ENCODE measurements around the gene ROBO1.
"Not testable (repeated sequence)": the region's sequence is repeated elsewhere in the genome, so short reads cannot be mapped to it uniquely, and the experiment has no call there.

ROBO1 gene

DNA sequence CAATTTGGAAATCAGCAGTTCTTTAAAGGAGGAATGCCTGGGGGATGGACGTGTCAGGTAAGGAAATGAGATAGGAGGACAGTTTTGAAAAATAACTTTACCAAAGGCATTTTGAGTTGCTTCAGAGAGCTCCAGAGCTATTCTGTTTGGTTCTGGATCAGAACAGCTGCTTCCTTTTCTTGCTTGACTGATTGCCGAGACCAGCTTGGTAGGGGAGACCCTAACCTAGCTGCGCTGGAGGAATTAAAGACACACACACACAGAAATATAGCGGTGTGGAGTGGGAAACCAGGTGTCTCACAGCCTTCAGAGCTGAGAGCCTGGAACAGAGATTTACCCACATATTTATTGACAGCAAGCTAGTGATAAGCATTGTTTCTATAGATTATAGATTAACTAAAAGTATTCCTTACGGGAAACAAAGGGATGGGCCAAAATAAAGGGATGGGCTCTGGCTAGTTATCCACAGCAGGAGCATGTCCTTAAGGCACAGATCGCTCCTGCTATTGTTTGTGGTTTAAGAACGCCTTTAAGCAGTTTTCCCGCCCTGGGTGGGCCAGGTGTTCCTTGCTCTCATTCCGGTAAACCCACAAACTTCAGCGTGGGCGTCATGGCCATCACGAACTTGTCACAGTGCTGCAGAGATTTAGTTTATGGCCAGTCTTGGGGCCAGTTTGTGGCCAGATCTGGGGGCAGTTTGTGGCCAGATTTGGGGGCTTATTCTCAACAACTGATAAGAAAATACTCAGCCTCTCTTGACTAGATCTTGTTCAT, 556.0 kb downstream of the ROBO1 start:
- Histone ChIP-seq H3K4me3 (no peak overlapping the region), H3K27ac (no peak overlapping the region)

DNA sequence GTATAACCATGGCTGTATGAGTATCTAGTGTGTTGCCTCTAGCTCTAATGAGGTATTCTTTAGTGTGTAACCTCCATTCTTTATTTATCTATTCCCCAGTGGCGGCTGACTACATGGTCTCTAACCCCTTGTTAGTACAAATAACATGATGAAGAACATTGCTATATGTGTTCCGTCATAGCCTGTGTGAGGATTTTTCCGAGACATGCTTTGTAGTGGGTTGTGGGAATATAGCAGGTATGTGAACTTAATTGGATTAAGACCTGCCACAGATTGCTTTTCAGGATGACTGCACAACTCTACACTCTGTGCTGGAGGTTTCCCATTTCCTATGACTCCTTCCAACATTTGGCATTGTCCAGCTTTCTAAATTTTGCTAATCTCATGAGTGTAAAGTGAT, 563.4 kb downstream of the ROBO1 start:
- Histone ChIP-seq H3K4me3 (no peak overlapping the region), H3K27ac (no peak overlapping the region)

- no peak overlapping the region for H3K4me3 ChIP-seq
- H3K27ac ChIP-seq = no peak overlapping the region
Measured at GRCh38 chr3:79203144-79203519, 564.7 kb downstream of the ROBO1 start.

DNA sequence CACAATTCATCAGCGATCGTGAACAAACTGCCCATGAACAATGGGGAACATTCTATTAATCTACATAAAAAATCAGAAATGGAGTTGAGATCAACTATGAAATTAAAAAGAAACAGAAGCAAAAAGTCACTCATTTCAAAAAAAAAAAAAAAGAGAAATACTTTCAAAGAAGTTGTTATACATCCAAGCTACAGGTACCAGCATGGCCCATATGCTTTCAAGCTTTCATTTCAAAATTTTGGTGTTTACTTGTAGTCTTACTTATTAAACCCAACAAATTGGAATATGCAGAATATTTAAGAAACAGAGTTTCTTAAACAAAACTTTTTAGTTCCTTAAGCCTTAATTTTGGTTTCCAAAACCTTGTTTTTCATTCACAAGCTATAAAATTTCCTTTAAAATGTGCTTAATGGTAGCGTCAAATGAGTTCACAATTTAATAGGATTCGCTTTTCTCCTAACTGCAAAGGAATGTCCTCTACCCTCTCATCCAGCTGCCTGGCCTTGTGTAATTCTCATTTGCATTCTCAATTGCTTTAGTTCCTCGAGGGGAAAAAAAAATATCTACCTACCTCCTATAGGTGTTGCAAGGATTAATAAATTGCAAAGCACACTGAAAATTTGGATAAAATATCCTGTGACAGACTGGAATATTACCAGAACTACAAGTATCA, 565.2 kb downstream of the ROBO1 start:
- H3K27ac ChIP-seq = no peak overlapping the region
- H3K4me3 ChIP-seq = no peak overlapping the region

GRCh38 chr3:79200456-79200855, 567.3 kb downstream of the ROBO1 start:
- H3K4me3 ChIP-seq = no peak overlapping the region
- no peak overlapping the region for H3K27ac ChIP-seq

GRCh38 chr3:79199966-79200365, 567.8 kb downstream of the ROBO1 start:
- H3K4me3 ChIP-seq = no peak overlapping the region
- no peak overlapping the region for H3K27ac ChIP-seq

GRCh38 chr3:79187426-79187825, 580.4 kb downstream of the ROBO1 start:
- no peak overlapping the region for H3K4me3 ChIP-seq
- no peak overlapping the region for H3K27ac ChIP-seq

- no peak overlapping the region for H3K27ac ChIP-seq
Measured at GRCh38 chr3:79184251-79184650, 583.5 kb downstream of the ROBO1 start.

DNA sequence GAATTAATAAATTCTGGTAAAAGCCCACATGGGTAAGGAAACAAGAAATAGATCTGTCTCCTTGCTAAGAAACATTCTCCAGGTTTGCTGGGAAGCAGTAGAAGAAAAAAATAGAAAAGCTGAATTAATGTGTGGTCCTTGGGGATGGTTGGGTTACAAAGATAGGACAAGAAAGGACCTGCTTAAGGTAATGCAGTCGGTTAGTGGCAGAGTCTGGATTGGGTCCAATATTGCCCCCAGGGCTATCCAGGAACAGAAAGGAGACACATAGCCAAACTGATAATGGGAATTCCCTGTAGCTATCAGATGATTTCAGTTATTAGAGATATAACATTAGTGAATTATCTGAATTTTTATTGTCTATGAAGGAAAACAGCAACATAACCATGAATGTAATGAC, 584.3 kb downstream of the ROBO1 start:
- Histone ChIP-seq H3K4me3 (no peak overlapping the region), H3K27ac (no peak overlapping the region)

More at GRCh38 chr3:79184251-79184650, 583.5 kb downstream of the ROBO1 start:
- no peak overlapping the region for H3K4me3 ChIP-seq

- Histone ChIP-seq H3K27ac (no peak overlapping the region), H3K4me3 (no peak overlapping the region)
Measured at GRCh38 chr3:79178471-79179180, 589.2 kb downstream of the ROBO1 start.

DNA sequence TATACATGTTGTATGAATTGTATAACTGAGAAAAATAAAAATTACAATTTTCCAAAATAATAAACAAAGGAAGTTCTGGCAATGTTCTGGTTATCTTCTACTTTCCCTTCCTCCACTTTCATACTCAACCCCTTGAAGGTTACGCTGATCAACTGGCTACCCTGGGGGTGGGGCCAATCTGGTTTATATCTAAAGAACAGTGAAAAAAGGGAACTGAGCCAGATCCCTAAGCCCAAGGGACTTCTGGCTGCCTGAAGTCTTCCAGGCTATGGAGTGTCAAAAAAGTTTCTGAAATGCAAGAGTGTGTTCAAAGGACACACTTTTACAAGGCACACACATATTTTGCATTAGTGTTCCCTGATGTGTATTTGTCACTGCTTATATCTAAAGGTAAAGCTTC, 591.9 kb downstream of the ROBO1 start:
- H3K27ac ChIP-seq = no peak overlapping the region
- no peak overlapping the region for H3K4me3 ChIP-seq

DNA sequence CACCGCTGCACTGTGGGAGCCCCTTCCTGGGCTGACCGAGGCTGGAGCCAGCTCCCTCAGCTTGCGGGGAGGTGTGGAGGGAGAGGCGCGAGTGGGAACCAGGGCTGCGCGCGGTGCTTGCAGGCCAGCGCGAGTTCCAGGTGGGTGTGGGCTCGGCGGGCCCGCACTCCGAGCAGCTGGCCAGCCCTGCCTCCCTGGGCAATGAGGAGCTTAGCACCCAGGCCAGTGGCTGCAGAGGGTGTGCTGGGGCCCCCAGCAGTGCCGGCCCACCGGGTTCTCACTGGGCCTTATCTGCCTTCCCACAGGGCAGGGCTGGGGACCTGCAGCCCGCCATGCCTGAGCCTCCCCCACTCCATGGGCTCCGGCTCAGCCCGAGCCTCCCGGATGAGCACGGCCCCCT, 594.5 kb downstream of the ROBO1 start:
- not testable (repeated sequence) for H3K27ac ChIP-seq

DNA sequence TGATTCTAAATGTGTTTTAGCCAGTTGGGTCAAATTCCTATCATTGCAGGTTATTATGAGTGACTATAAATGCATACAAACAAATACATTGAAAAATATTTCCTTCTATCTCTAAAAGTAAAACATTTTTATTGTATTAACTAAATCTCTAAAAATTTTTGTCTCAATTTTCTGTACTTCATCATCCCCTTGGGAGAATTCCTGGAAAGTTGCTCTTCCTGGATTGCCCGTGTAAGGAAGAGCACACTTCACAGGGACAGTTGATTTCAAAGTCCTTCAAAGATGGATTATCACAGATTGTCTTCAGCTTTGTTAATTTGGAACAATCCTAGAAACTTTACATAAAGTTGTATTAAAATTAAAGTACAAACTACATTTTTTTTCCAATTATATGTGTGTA, 595.6 kb downstream of the ROBO1 start:
- Histone ChIP-seq H3K27ac (no peak overlapping the region), H3K4me3 (no peak overlapping the region)

More for the DNA sequence above, 594.5 kb downstream of the ROBO1 start:
- not testable (repeated sequence) for H3K4me3 ChIP-seq

- H3K4me3 ChIP-seq = no peak overlapping the region
- H3K27ac ChIP-seq = no peak overlapping the region
Measured at GRCh38 chr3:79170021-79170420, 597.8 kb downstream of the ROBO1 start.

DNA sequence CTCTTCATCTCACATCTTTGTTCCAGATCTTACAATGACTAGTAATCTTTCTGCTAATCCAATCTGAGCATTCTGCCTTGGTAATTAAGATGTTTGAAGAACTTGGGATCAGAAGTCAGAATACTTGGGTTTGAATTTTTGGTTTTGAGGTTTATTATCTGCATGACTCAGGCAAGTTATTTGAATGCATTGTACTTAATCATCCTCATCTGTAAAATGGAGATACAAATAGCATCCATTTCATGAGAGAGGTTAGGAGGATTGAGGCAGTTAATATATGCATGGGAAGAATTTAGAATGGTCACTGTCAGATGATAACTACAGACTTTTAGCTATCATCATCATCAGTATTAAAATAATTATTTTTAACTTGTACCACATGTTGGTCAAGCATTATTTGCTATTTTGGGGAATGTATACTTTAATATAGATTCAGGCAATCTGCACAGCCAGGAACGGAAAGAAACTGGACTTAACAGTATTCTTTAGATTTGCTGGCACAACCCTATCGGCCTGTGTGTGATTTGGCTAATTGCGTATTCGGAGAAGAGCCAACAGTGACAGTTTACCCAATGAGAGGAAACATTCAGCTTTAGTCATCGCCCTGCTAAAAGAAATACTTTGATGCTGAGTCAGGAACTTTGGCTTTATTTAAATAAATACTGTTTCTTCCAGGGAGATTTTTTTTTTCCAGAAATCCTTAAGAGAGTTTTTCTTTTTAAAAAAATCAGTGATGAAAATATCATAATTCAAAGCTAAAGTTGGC, 600.0 kb downstream of the ROBO1 start:
- Histone ChIP-seq H3K4me3 (no peak overlapping the region), H3K27ac (peak overlapping the region in 1 of 21 experiments; percentile 1)

GRCh38 chr3:79162653-79163052, 605.1 kb downstream of the ROBO1 start:
- Histone ChIP-seq H3K4me3 (no peak overlapping the region), H3K27ac (no peak overlapping the region)

GRCh38 chr3:79161941-79162340, 605.9 kb downstream of the ROBO1 start:
- H3K27ac ChIP-seq = no peak overlapping the region

DNA sequence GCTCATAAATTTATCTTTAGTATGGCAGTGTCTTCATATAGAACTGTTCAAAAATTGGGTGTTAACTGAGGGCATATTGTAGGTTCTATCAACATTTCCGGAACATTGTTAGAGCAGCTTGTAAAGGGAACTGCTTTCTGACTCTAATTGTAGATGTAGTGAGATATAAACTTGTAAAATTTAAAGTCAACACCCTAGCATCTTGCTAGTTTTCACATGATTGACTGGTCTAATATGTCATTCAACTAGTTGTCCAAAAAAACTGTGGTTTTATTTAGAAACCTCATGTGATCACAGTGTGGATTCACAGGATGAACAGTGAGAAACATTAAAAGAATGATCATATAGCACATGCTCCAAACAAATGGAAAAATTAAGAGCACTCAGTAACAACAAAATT, 607.4 kb downstream of the ROBO1 start:
- no peak overlapping the region for H3K4me3 ChIP-seq
- no peak overlapping the region for H3K27ac ChIP-seq

More at GRCh38 chr3:79161941-79162340, 605.9 kb downstream of the ROBO1 start:
- H3K4me3 ChIP-seq = no peak overlapping the region

DNA sequence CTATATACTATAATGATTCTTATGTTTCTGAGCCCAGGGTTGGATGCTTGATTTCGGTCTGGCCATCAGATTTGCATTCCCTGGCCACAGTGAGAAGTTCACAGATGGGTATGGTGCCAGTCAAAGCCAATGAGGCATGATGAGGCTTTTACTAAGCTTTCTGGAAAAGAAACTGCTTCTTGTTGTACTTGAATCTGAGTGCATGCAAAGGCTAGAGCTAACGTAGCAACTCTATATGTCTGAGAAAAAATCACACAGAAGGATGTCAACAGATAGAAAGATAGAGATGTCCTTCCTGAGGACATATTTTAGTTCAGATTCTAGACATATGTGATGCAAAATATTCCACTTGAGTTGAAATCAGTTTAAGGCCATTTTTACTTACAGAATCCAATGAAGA, 608.1 kb downstream of the ROBO1 start:
- Histone ChIP-seq H3K27ac (no peak overlapping the region), H3K4me3 (no peak overlapping the region)

- H3K4me3 ChIP-seq = no peak overlapping the region
- H3K27ac ChIP-seq = no peak overlapping the region
Measured at GRCh38 chr3:79157191-79157590, 610.6 kb downstream of the ROBO1 start.

Measured in skin epidermis (tissue), 12 donors.